Stimulated activated CD8-positive, alpha-beta memory T cell treated with anti-CD3 and anti-CD28 coated beads, Interleukin-12 subunit alpha, Interleukin-12 subunit beta, amount 100 ng/mL, for 1 hour (primary cell): Measurements from ENCODE around the gene OR4F6.

Source experiments
- DNase-seq: peaks from one replicate; pipeline ENCODE4 v3.0.0-alpha.2; 2020; ENCODE audit warnings: low read depth

Gene OR4F6

DNA sequence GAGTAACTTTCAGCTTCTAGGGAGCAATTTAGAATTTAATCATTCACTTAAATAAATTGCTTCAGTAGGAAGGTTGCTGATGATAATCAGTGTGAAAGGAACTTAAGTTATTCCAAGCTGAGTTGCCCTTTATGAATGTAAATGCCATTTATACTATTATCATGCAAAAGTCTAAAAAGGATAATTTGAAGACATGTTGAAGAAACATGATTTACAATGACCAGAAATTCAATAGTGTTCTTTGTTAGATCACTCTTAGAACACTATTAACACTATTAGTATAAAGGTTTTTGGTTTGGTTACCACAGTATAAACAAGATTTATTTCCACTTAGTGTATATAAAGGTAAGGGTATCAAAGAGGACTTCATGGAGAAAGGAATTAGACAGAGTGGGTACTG is 1.6 kb downstream of the OR4F6 start:
- DNase-seq: no peak

GRCh38 chr15:101805605-101806345 is 2.5 kb downstream of the OR4F6 start:
- DNase-seq: no peak

GRCh38 chr15:101807345-101807945 is 4.1 kb downstream of the OR4F6 start:
- DNase-seq: no peak

GRCh38 chr15:101808201-101808600 is 4.9 kb downstream of the OR4F6 start:
- no peak for DNase-seq

- no peak for DNase-seq
These were observed 7.1 kb downstream of the OR4F6 start for GRCh38 chr15:101810456-101810855.

DNA sequence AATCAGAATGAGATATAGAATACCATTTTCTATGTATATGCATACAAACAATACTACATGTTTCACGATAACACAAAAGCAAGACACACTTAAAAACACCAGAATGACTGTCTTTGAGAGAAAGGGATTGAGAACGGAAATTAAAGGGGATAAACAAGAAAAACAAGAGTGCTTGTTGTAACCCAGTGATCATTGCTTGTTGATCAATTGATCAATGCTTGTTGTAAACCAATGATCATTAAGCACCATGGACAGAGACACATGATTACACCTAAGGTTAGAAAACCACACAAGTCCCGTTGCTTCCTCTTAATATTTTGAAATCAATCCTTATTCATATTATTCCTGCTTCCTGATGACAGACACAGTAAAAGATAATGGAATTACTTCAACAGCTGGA is 7.6 kb downstream of the OR4F6 start:
- DNase-seq: no peak

- DNase-seq: no peak
These were observed 8.6 kb downstream of the OR4F6 start, which contains the start of gene OR4F15 for GRCh38 chr15:101811902-101812301. OR4F15 (plus strand) TSS chr15:101812202; CDS start chr15:101818187, 5,985 bp downstream.

DNA sequence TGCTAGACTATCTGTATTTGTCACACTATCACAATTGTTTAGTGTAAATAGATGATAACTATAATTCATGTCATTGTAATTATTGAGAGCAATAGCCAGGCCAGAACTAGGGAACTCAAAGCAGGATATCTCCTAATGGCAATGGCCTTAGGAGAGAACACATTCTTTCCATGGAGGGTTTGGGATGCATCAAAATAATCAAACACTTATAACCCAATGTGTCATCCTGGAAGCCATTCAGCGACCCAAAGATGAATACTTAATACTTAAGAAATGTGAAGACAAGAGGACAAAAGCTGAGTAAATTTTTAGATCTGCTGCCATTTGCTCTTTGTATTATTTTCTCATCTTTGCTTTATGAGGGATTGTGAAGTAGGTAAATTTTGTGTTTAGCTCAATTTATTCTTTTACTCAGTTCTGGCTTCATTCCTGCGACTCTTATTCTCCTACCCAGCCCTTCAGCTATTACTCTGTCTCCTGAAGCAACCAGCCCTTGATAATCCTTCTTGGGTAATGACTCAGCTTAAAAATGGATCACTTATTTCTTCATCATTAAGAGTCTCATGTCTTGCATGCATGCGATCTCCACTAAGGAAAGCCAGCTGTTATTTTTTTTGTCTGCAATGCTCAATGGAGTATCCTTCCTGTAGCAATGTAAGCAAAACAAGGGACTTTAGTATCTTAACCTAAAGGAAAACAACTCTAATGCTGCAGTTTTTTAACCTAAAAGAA is 10.7 kb downstream of the OR4F6 start:
- no peak for DNase-seq

DNA sequence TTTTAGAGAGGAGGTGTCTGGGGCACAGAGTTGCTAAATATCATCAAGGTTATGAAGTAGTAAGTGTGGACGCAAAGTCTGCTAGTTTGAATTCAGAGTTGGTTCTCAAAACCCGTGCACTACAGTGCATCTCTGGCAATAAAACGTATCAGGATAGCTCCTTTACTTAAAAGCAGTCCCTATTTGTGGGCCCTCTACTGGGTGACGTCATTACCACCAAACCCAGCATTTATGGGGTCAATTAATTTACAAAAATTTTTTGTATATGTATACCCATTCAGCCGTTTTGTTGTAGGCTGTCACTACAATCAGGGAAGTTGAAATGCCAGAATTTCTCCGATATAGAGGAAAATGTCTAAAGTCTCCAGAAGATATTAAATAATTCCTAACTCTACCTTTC is 17.5 kb downstream of the OR4F6 start:
- DNase-seq: no peak

DNA sequence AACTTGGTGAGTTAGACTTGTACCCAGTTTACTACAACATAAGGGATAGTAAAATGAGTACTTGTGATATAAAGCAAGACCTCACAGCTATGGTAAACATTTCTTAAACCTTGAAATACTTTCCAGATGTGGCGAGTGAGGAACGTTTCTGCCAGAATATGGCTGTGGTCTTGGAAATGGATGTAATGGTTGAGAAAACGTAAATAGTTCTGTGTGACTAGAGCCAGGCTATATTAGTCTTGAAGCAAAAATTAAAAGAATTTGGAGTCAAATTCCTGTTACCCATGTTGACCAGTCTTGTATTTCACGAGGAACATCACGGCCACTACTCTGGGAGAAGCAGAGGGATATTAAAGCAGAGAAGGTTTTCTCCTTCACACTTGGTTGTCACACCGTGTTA is 23.9 kb downstream of the OR4F6 start:
- no peak for DNase-seq

- no peak for DNase-seq
These were observed 25.5 kb downstream of the OR4F6 start for GRCh38 chr15:101828774-101829173.

DNA sequence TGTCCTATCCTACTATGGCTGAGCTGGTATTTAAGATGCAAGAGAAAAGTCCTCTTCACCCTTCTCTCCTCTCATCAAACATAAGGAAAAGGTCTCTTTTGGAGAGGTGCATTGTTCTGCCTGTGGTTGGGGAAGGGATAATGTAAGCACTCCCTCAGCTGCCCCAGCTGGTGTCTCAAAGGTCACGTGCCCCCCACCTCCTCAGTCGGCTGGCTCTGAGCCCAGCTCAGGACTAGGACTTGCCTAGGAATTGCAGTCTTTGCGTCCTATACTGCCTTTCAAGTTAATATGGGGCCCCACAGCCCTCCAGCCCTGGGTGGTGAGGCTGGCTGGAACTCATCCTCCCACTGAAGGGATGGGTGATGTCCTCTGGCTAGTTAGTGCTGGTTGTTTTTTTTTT is 38.3 kb downstream of the OR4F6 start:
- DNase-seq: no peak

GRCh38 chr15:101844916-101845315 is 41.6 kb downstream of the OR4F6 start:
- no peak for DNase-seq

GRCh38 chr15:101852356-101852755 is 49.0 kb downstream of the OR4F6 start:
- no peak for DNase-seq
